Stimulated activated CD8-positive, alpha-beta memory T cell treated with anti-CD3 and anti-CD28 coated beads, Interleukin-7, amount 100 ng/mL, for 4 hours (primary cell): ENCODE results near the gene OXSM.
A peak's percentile ranks its signal among the peaks of the same experiment; 100 is the strongest.

Source experiments
- DNase-seq, 2 donors: peaks; one replicate each; pipeline ENCODE4 v3.0.0-alpha.2; 2020; ENCODE audit warnings: low read depth in 2 of 2

OXSM gene

GRCh38 chr3:25789596-25790556 lies at the start of gene OXSM:
OXSM (plus strand) TSS chr3:25790090; CDS start chr3:25791021, 931 bp downstream.
- DNase-seq, result peak; percentile 92

GRCh38 chr3:25744470-25744869 lies 45.4 kb upstream of the OXSM start:
- no peak for DNase-seq

GRCh38 chr3:25747033-25747432 lies 42.9 kb upstream of the OXSM start:
- DNase-seq, result no peak

GRCh38 chr3:25748189-25748588 lies 41.7 kb upstream of the OXSM start:
- no peak for DNase-seq

- DNase-seq, result no peak
These were observed 40.8 kb upstream of the OXSM start for GRCh38 chr3:25749031-25749581.

- DNase-seq, result no peak
These were observed 38.8 kb upstream of the OXSM start for GRCh38 chr3:25751048-25751447.

- DNase-seq, result no peak
These were observed 38.2 kb upstream of the OXSM start for GRCh38 chr3:25751725-25752124.

GRCh38 chr3:25768851-25769250 lies 21.0 kb upstream of the OXSM start:
- DNase-seq, result no peak

GRCh38 chr3:25775936-25776335 lies 14.0 kb upstream of the OXSM start:
- no peak for DNase-seq

- no peak for DNase-seq
These were observed 9.3 kb upstream of the OXSM start for GRCh38 chr3:25780618-25781017.

- DNase-seq, result no peak
These were observed 8.6 kb upstream of the OXSM start for GRCh38 chr3:25781145-25781757.

GRCh38 chr3:25781758-25782594 lies 7.9 kb upstream of the OXSM start:
- DNase-seq, result no peak

GRCh38 chr3:25782636-25782937 lies 7.3 kb upstream of the OXSM start:
- no peak for DNase-seq

- peak; percentile 63 to 82 for DNase-seq
These were observed 6.8 kb upstream of the OXSM start, which contains the start of gene NGLY1 for GRCh38 chr3:25782938-25783660. NGLY1 (minus strand) TSS chr3:25783443; CDS start chr3:25783390, 53 bp downstream.

- DNase-seq, result no peak
These were observed 6.0 kb upstream of the OXSM start for GRCh38 chr3:25783661-25784512.

- no peak for DNase-seq
These were observed 4.9 kb upstream of the OXSM start for GRCh38 chr3:25784971-25785370.

- DNase-seq, result no peak
These were observed 4.1 kb upstream of the OXSM start for GRCh38 chr3:25785826-25786225.

- DNase-seq, result no peak
These were observed 2.2 kb upstream of the OXSM start for GRCh38 chr3:25787689-25788088.

- DNase-seq, result no peak
These were observed 688 bp upstream of the OXSM start for GRCh38 chr3:25789209-25789595.

- DNase-seq, result no peak
These were observed 11.9 kb downstream of the OXSM start for GRCh38 chr3:25801786-25802185.
